ENCODE data around the gene MED16.

Gene MED16

DNA sequence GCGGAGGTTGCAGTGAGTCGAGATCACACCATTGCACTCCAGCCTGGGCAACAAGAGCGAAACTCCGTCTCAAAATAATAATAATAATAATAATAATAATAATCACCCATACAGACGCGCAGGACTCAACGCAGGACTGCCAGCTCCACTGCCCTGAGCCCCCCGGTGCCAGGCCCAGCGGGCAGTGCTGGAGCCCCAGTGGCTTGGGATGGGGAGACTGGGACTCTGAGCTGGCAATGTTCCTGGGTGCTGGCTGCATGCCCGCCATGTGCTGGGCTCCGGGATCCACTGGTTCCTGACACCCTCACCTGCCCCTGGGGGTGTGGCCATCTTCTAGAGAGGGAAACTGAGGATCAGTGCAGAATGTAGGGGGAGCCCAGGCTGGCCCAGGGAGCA lies 65.7 kb downstream of the MED16 start:
- Histone ChIP-seq H3F3A (ENCODE audit: low read depth) (no peaks in the 10 kb centered on the region), H3K36me3 (ENCODE audit: insufficient read depth, low read length) (no peaks in the 10 kb centered on the region), H3K9ac (ENCODE audit: low read depth, low read length, poor library complexity, severe bottlenecking) (no peak overlapping the region), H3K79me2 (ENCODE audit: insufficient read depth, low read length) (no peaks in the 10 kb centered on the region), H3K4me2 (ENCODE audit: low read depth, low read length, poor library complexity, severe bottlenecking) (no peak overlapping the region), H3K4me1 (ENCODE audit: insufficient read depth, low read length, poor library complexity, severe bottlenecking) (no peaks in the 10 kb centered on the region), H3K4me3 (ENCODE audit: low read length, poor library complexity, severe bottlenecking) (no peak overlapping the region), H2AFZ (ENCODE audit: low read length) (no peak overlapping the region), H3K9me2 (replicated peaks; ENCODE audit: low read depth, low read length) (no peaks in the 10 kb centered on the region), H3K27me3 (ENCODE audit: insufficient read depth, low read length, poor library complexity, severe bottlenecking) (no peaks in the 10 kb centered on the region), H4K20me1 (ENCODE audit: insufficient read depth, low read length, poor library complexity, severe bottlenecking) (no peaks in the 10 kb centered on the region), H3K9me3 (ENCODE audit: insufficient read depth, low read depth, low read length) (no peaks in the 10 kb centered on the region)
- no peak for TF ChIP-seq EZH2phosphoT487 (IDR thresholded peaks at IDR 0.05; ENCODE audit: borderline replicate concordance)
- TF ChIP-seq, protein P1, sequence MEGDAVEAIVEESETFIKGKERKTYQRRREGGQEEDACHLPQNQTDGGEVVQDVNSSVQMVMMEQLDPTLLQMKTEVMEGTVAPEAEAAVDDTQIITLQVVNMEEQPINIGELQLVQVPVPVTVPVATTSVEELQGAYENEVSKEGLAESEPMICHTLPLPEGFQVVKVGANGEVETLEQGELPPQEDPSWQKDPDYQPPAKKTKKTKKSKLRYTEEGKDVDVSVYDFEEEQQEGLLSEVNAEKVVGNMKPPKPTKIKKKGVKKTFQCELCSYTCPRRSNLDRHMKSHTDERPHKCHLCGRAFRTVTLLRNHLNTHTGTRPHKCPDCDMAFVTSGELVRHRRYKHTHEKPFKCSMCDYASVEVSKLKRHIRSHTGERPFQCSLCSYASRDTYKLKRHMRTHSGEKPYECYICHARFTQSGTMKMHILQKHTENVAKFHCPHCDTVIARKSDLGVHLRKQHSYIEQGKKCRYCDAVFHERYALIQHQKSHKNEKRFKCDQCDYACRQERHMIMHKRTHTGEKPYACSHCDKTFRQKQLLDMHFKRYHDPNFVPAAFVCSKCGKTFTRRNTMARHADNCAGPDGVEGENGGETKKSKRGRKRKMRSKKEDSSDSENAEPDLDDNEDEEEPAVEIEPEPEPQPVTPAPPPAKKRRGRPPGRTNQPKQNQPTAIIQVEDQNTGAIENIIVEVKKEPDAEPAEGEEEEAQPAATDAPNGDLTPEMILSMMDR (conservative IDR thresholded peaks at IDR 0.05; ENCODE audit: low read length) = no peak

GRCh38 chr19:825897-826644 lies 66.9 kb downstream of the MED16 start:
- H3K9me3 ChIP-seq (ENCODE audit: insufficient read depth, low read depth, low read length) = no peaks in the 10 kb centered on the region
- H3K4me2 ChIP-seq (ENCODE audit: low read depth, low read length, poor library complexity, severe bottlenecking) = no peak overlapping the region
- no peaks in the 10 kb centered on the region for H3K4me1 ChIP-seq (ENCODE audit: insufficient read depth, low read length, poor library complexity, severe bottlenecking)
- TF ChIP-seq, protein P1 (conservative IDR thresholded peaks at IDR 0.05; ENCODE audit: low read length) = no peak
- no peak for TF ChIP-seq EZH2phosphoT487 (IDR thresholded peaks at IDR 0.05; ENCODE audit: borderline replicate concordance)
- H3K9ac ChIP-seq (ENCODE audit: low read depth, low read length, poor library complexity, severe bottlenecking) = no peak overlapping the region
- H3K36me3 ChIP-seq (ENCODE audit: insufficient read depth, low read length) = no peaks in the 10 kb centered on the region
- no peaks in the 10 kb centered on the region for H4K20me1 ChIP-seq (ENCODE audit: insufficient read depth, low read length, poor library complexity, severe bottlenecking)
- no peaks in the 10 kb centered on the region for H3F3A ChIP-seq (ENCODE audit: low read depth)
- no peak overlapping the region for H3K4me3 ChIP-seq (ENCODE audit: low read length, poor library complexity, severe bottlenecking)
- no peaks in the 10 kb centered on the region for H3K9me2 ChIP-seq (replicated peaks; ENCODE audit: low read depth, low read length)
- no peaks in the 10 kb centered on the region for H3K27me3 ChIP-seq (ENCODE audit: insufficient read depth, low read length, poor library complexity, severe bottlenecking)
- H3K79me2 ChIP-seq (ENCODE audit: insufficient read depth, low read length) = no peaks in the 10 kb centered on the region
- H2AFZ ChIP-seq (ENCODE audit: low read length) = no peak overlapping the region

DNA sequence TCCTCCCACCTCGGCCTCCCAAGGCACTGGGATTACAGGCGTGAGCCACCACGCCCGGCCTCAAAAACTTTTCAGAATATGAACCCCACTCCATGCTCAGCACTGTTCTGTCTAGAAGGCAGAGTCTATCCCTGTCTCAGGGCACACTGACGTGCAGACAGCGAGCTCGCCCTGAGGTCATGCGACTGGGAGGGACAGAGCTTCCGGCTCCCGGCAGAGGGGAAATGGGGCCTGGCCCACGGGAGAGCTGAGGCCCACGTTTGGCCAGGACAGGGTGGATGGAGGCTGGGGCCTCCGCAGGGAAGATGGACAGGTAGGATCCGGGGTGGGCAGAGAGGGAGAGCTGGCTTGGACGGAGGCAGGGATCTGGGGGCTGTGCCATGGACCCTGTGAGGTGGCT lies 68.1 kb downstream of the MED16 start:
- H2AFZ ChIP-seq (ENCODE audit: low read length) = no peak overlapping the region
- H3K4me3 ChIP-seq (ENCODE audit: low read length, poor library complexity, severe bottlenecking) = no peak overlapping the region
- no peak overlapping the region for H3K4me2 ChIP-seq (ENCODE audit: low read depth, low read length, poor library complexity, severe bottlenecking)
- H3K36me3 ChIP-seq (ENCODE audit: insufficient read depth, low read length) = no peaks in the 10 kb centered on the region
- H3K9me2 ChIP-seq (replicated peaks; ENCODE audit: low read depth, low read length) = no peaks in the 10 kb centered on the region
- H3K27me3 ChIP-seq (ENCODE audit: insufficient read depth, low read length, poor library complexity, severe bottlenecking) = no peaks in the 10 kb centered on the region
- H4K20me1 ChIP-seq (ENCODE audit: insufficient read depth, low read length, poor library complexity, severe bottlenecking) = no peaks in the 10 kb centered on the region
- no peaks in the 10 kb centered on the region for H3K79me2 ChIP-seq (ENCODE audit: insufficient read depth, low read length)
- no peak overlapping the region for H3K9ac ChIP-seq (ENCODE audit: low read depth, low read length, poor library complexity, severe bottlenecking)
- H3K4me1 ChIP-seq (ENCODE audit: insufficient read depth, low read length, poor library complexity, severe bottlenecking) = no peaks in the 10 kb centered on the region
- no peaks in the 10 kb centered on the region for H3F3A ChIP-seq (ENCODE audit: low read depth)
- no peaks in the 10 kb centered on the region for H3K9me3 ChIP-seq (ENCODE audit: insufficient read depth, low read depth, low read length)
- TF ChIP-seq, protein P1 (conservative IDR thresholded peaks at IDR 0.05; ENCODE audit: low read length) = no peak
- TF ChIP-seq EZH2phosphoT487 (IDR thresholded peaks at IDR 0.05; ENCODE audit: borderline replicate concordance) = no peak
